NCI-H2107 treated with DMSO at 0.1 percent for 48 hours (cell line): ENCODE data around the gene CEP85L.
"Not testable (repeated sequence)": the region's sequence is repeated elsewhere in the genome, so short reads cannot be mapped to it uniquely, and the experiment has no call there.

Source experiments
- DNase-seq: peaks from one replicate; lab custom pipeline; 2025; ENCODE audit not compliant: unreplicated experiment; lab: John Stamatoyannopoulos, UW

The CEP85L gene

GRCh38 chr6:118434147-118434546 lies 217.2 kb downstream of the CEP85L start:
- not testable (repeated sequence) for DNase-seq

- not testable (repeated sequence) for DNase-seq
Observed at GRCh38 chr6:118421312-118421711, 230.1 kb downstream of the CEP85L start.

- DNase-seq: no peak
Observed at GRCh38 chr6:118419448-118420394, 231.7 kb downstream of the CEP85L start.
